Sigmoid colon (tissue), 7 donors: ENCODE data around the gene LHX2. TPM values are rescaled to one million over a fixed set of nuclear protein-coding genes. Genes with fewer than 3 reads are reported as not detected.

Experiments used
- DNase-seq: peaks from one replicate; pipeline ENCODE4 v3.0.0-alpha.2; 2019
- H3K27ac ChIP-seq, 4 donors: fragments of 200-600 bp; sonication (generic); one replicate each; pipeline ENCODE4 v1.5.1; 2016 to 2019; ENCODE audit warnings: mild to moderate bottlenecking in 1 of 4
- H3K27me3 ChIP-seq, 3 donors: fragments of 200-600 bp; sonication (generic); one replicate each; pipeline ENCODE4 v1.5.1; 2019; ENCODE audit warnings: mild to moderate bottlenecking in 1 of 3
- H3K36me3 ChIP-seq, 4 donors: fragments of 200-600 bp; sonication (generic); one replicate each; pipeline ENCODE4 v1.5.1; 2016 to 2019
- H3K4me1 ChIP-seq, 4 donors: fragments of 200-600 bp; sonication (generic); one replicate each; pipeline ENCODE4 v1.5.1; 2017 to 2019
- H3K4me3 ChIP-seq, 4 donors: fragments of 200-600 bp; sonication (generic); one replicate each; pipeline ENCODE4 v1.5.1; 2017 to 2019; ENCODE audit warnings: mild to moderate bottlenecking in 2 of 4, moderate library complexity in 1 of 4
- H3K9me3 ChIP-seq, 4 donors: fragments of 200-600 bp in 3 of 4; sonication (generic) in 3 of 4; one replicate each; pipeline versions ENCODE4 v1.5.1 to v1.6.1; 2013 to 2019
- EP300 ChIP-seq, 4 donors: sonication (generic); formaldehyde crosslinking; IDR thresholded peaks; one replicate each; pipeline ENCODE4 v1.6.1; 2017; ENCODE audit warnings: antibody characterized with exemption in 4 of 4
- POLR2A ChIP-seq, 2 donors: fragments of 450-650 bp; IDR thresholded peaks; one replicate each; pipeline ENCODE4 v1.6.1; 2016; ENCODE audit warnings: antibody characterized with exemption in 2 of 2, mild to moderate bottlenecking in 2 of 2, moderate library complexity in 2 of 2
- POLR2AphosphoS5 ChIP-seq, 4 donors: sonication (generic); formaldehyde crosslinking; IDR thresholded peaks; one replicate each; pipeline ENCODE4 v1.6.1; 2017; ENCODE audit warnings: antibody characterized with exemption in 4 of 4
- WGBS, 2 donors: extraction: QIAGEN DNeasy Blood & Tissue Kit; methylation state at CpG; one replicate each; pipeline ENCODE4 v1.1.7; 2013; 5-methylcytosine and 5-hydroxymethylcytosine counted together
- intact Hi-C: fragments of 100-400 bp; cut with DNase I; formaldehyde crosslinking; loops from one replicate; pipeline ENCODE4 v1.15.1; 2023
- polyA plus RNA-seq, 3 donors: library from polyadenylated mRNA; stranded (reverse); fragments of 200-250 nt; gene quantifications; one replicate each; pipeline ENCODE4 v1.2.3, GENCODE V29; 2013
- total RNA-seq, 4 donors: library from RNA; depleted of rRNA; stranded (reverse); fragments of >200 nt; gene quantifications; one replicate each; pipeline ENCODE4 v1.1.0, GENCODE V29; 2016
- TF ChIP-seq, protein P1 (sequence below), 4 experiments: fragments of 450-650 bp in 3 of 4; fragments of 200-600 bp in 1 of 4; IDR thresholded peaks; one replicate each; pipeline ENCODE4 v1.5.1; 2016 to 2019; ENCODE audit warnings: antibody characterized with exemption in 4 of 4, mild to moderate bottlenecking in 3 of 4, moderate library complexity in 2 of 4
- donor health status: healthy with polysubstance abuse.
- donor health status: Bipolar disorder and iron deficiency.
- donor health status: healthy.

LHX2 gene
- total and polyA plus RNA-seq, 7 donors = 3.3 TPM; not detected in 6

DNA sequence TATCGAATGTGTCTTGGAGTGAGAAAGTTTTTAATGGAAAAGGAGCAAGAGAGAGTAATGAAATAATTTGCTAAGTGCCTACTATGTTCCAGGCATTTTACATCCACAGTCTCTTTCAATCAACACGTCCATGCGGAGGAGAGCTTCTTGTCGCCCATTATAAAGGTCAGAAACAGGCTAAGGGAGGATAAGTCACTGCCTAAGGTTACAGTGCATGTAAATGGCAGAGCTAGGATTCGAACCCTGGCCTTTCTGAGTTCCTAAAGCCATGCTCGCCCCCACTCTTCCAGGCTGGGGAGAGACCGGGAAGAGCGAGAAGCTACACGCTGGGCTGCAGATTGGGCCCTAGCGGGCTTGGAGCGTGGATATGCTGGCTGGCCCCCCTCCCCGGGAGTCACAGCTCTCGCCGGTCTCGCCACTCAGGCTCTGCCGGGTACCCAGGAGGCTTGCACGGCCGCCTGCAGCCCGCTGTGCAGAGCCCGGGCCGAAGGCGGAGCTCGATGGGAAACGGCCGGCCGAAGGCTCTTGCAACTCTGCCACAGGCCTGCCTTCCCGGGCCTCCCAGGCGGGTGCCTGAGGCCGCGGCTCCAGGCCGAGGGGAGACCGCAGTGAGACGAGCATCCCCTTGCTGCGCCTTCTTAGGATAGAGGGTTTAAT is 775 bp upstream of the LHX2 start:
- WGBS, 2 donors = 4% methylated on average over 34 of the region's 34 CpGs
- Histone ChIP-seq H3K36me3 (no peaks in the 10 kb centered on the region), H3K4me3 (peak overlapping the region in 3 of 4 donors; percentile 7 to 37 (median 32)), H3K4me1 (peaks cover 0 to 50% (median 48%) of the 10 kb centered on the region in 4 donors), H3K27ac (no peak overlapping the region), H3K9me3 (no peaks in the 10 kb centered on the region), H3K27me3 (peaks cover 86 to 100% (median 99%) of the 10 kb centered on the region in 3 donors)
- intact Hi-C loops = no loop called here
- TF ChIP-seq POLR2A (IDR thresholded peaks at IDR 0.05) (no peak), POLR2AphosphoS5 (IDR thresholded peaks at IDR 0.05) (no peak), EP300 (IDR thresholded peaks at IDR 0.05) (no peak)
- TF ChIP-seq, protein P1, sequence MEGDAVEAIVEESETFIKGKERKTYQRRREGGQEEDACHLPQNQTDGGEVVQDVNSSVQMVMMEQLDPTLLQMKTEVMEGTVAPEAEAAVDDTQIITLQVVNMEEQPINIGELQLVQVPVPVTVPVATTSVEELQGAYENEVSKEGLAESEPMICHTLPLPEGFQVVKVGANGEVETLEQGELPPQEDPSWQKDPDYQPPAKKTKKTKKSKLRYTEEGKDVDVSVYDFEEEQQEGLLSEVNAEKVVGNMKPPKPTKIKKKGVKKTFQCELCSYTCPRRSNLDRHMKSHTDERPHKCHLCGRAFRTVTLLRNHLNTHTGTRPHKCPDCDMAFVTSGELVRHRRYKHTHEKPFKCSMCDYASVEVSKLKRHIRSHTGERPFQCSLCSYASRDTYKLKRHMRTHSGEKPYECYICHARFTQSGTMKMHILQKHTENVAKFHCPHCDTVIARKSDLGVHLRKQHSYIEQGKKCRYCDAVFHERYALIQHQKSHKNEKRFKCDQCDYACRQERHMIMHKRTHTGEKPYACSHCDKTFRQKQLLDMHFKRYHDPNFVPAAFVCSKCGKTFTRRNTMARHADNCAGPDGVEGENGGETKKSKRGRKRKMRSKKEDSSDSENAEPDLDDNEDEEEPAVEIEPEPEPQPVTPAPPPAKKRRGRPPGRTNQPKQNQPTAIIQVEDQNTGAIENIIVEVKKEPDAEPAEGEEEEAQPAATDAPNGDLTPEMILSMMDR (IDR thresholded peaks at IDR 0.05) = no peak
- no peak for DNase-seq

DNA sequence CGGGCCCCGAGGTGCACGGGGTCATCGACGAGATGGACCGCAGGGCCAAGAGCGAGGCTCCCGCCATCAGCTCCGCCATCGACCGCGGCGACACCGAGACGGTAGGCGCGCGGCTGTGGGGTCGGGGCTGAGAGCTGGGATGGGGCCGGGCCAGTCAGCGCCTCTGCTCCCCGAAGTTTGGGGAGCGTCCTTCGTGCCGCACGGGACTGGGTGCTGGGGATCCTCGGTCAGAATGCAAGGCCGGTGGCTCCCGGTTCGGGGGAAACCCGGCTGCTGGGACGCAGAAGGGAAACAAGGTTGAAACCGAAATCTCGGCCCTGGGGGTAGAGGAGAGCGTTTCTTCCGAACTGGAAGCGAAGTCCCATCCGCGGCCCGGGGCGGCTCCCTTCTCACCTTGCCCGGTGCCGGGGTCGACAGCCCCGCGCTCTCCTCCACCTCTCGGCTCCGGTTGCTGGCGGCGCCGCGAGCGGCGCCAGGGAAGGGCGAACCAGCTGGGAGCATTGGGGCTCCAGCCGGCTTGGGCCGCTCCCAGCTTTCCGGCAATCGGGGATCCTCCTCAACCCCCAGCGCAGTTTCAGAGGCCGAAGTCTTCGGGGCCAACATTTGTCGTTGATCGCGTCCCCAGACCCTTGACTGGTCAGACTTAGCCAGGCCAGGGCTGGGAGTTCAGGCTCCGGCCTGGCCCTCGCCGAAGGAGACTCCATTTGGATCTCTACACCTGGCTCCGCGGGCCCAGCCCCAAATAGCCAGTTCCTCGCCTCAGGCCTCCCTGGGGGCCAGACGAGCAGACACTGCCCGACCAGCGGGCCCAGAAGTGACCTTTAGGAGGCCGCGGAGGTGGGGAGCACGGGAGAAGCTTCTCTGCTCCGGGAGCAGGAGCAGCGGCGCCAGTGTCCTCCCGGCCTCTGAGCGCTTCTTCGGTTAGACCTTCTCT is 1.1 kb downstream of the LHX2 start:
- Histone ChIP-seq H3K36me3 (no peaks in the 10 kb centered on the region), H3K4me1 (peaks cover 0 to 68% (median 65%) of the 10 kb centered on the region in 4 donors), H3K27me3 (peaks cover 97 to 100% (median 100%) of the 10 kb centered on the region in 3 donors), H3K27ac (no peak overlapping the region), H3K4me3 (peak overlapping the region in 2 of 4 donors; percentile 32 to 37), H3K9me3 (no peaks in the 10 kb centered on the region)
- DNase-seq = no peak
- TF ChIP-seq, protein P1 (IDR thresholded peaks at IDR 0.05) = no peak
- intact Hi-C loops = no loop called here
- 4% methylated on average over 83 of the region's 83 CpGs for WGBS, 2 donors

DNA sequence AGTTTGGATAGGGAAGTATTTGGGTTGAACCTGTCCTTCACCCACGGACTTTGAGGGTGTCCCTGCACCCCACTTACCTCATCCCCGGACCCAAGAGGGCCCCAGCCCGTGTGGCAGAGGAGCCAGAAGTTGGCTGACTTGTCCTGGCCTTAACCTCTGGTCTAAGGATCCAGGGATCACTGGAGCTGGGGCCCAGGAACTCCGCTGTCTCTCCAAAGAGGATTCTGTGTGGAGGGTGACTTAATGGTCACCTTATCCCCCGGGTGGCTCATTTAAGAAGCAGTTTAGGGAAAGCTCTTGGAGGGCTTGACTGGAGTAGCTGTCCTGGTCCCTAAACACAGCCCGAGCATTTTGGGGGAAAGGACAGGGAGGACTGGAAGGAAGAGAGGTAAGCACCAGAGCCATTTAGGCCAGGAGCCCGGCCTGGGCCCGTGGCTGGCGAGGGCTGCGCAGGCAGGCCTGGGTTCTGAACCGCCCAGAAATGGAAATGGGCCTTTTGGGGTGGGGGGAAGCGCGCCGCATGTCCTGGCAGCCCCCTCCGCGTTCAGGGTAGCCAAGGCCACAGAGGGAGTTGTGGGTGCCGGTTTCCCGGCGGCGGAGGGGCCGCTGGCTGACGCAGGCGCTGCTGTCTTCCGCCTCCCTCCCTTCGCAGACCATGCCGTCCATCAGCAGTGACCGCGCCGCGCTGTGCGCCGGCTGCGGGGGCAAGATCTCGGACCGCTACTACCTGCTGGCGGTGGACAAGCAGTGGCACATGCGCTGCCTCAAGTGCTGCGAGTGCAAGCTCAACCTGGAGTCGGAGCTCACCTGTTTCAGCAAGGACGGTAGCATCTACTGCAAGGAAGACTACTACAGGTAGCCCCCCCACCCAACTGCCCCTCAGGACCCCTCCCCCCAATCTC is 2.0 kb downstream of the LHX2 start:
- no peak for DNase-seq
- Histone ChIP-seq H3K4me3 (no peak overlapping the region), H3K27ac (no peak overlapping the region), H3K36me3 (no peaks in the 10 kb centered on the region), H3K4me1 (peaks cover 0 to 68% (median 67%) of the 10 kb centered on the region in 4 donors), H3K27me3 (peaks cover 98 to 100% (median 100%) of the 10 kb centered on the region in 3 donors), H3K9me3 (no peaks in the 10 kb centered on the region)
- TF ChIP-seq, protein P1 (IDR thresholded peaks at IDR 0.05) = no peak
- TF ChIP-seq POLR2A (IDR thresholded peaks at IDR 0.05) = no peak
- no peak for TF ChIP-seq POLR2AphosphoS5 (IDR thresholded peaks at IDR 0.05)
- no peak for TF ChIP-seq EP300 (IDR thresholded peaks at IDR 0.05)
- 8% methylated on average over 40 of the region's 40 CpGs for WGBS, 2 donors
- intact Hi-C loops = no loop called here

DNA sequence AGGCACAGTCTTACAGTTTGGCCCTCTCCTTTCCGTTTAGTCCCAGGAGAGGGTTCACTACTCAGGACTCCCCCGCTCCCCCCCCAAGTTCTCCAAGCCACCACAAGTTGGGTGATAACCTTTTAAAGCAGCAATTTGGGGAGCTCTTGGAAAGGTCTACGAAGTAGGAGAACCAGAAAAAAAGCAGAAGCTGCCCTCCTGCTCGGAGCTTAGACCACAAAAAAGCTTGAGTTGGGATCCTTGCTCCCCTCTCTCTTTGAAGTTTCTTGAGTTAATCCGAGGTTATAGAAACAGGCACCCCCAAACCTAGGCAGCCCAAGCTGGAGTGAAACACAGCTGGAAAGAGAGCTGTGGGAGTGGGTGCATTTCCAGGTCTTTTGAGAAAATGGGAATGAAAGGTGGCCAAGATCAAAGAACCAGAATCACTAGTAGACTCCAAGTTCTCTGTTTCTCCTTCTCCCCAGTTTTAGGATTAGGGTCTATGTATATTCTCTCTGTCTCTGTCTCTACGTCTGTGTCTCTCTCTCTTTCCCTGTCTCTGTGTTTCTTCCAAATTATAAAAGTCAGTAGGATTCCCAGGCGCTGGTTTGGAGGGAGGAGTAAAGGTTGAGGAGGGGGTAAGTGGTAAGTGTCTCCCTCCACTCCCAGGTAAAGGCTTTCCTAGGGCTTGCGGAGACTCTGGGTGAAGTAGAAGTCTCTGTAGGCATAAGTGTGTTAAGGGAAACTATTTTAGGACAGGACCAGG is 2.8 kb downstream of the LHX2 start:
- Histone ChIP-seq H3K4me1 (peaks cover 0 to 65% (median 61%) of the 10 kb centered on the region in 4 donors), H3K27me3 (peaks cover 96 to 100% (median 100%) of the 10 kb centered on the region in 3 donors)
- WGBS, 2 donors = 9 to 11% methylated on average over 8 of the region's 8 CpGs

More for the DNA sequence above, 2.8 kb downstream of the LHX2 start:
- no peak for TF ChIP-seq EP300 (IDR thresholded peaks at IDR 0.05)
- no peak for TF ChIP-seq POLR2A (IDR thresholded peaks at IDR 0.05)
- TF ChIP-seq, protein P1 (IDR thresholded peaks at IDR 0.05) = no peak
- TF ChIP-seq POLR2AphosphoS5 (IDR thresholded peaks at IDR 0.05) = no peak
- Histone ChIP-seq H3K36me3 (no peaks in the 10 kb centered on the region), H3K4me3 (no peak overlapping the region), H3K27ac (no peak overlapping the region), H3K9me3 (no peaks in the 10 kb centered on the region)
- no peak for DNase-seq
- intact Hi-C loops = no loop called here
